Testis (tissue), 3 donors: ENCODE measurements around the gene PCDHB16. TPM values are rescaled to one million over a fixed set of nuclear protein-coding genes. Genes with fewer than 3 reads are reported as not detected.
"Not testable (repeated sequence)": the region's sequence is repeated elsewhere in the genome, so short reads cannot be mapped to it uniquely, and the experiment has no call there.

Experiments used
- DNase-seq: peaks from one replicate; pipeline ENCODE4 v3.0.0-alpha.2; 2019
- H3K27ac ChIP-seq, 2 donors: fragments of 200-600 bp; sonication (generic); one replicate each; pipeline ENCODE4 v1.5.1; 2019
- H3K27me3 ChIP-seq: fragments of 200-600 bp; sonication (generic); one replicate; pipeline ENCODE4 v1.5.1; 2019
- H3K36me3 ChIP-seq: fragments of 200-600 bp; sonication (generic); one replicate; pipeline ENCODE4 v1.5.1; 2017; ENCODE audit warnings: low read depth; ENCODE audit errors: missing control alignments
- H3K4me1 ChIP-seq: fragments of 200-600 bp; sonication (generic); one replicate; pipeline ENCODE4 v1.5.1; 2019
- H3K4me3 ChIP-seq, 2 donors: fragments of 200-600 bp; sonication (generic); one replicate each; pipeline ENCODE4 v1.5.1; 2017 to 2019
- H3K9me3 ChIP-seq: fragments of 200-600 bp; sonication (generic); one replicate; pipeline ENCODE4 v1.5.1; 2017
- POLR2A ChIP-seq: fragments of 450-650 bp; IDR thresholded peaks from one replicate; pipeline ENCODE4 v1.6.1; 2017; ENCODE audit warnings: antibody characterized with exemption, mild to moderate bottlenecking, moderate library complexity
- WGBS, 2 donors: methylation state at CpG; one replicate each; pipeline ENCODE4 v1.1.5; 2018; 5-methylcytosine and 5-hydroxymethylcytosine counted together
- intact Hi-C: fragments of 100-400 bp; cut with DNase I; formaldehyde crosslinking; loops from one replicate; pipeline ENCODE4 v1.15.1; 2023; ENCODE audit warnings: low total_unique reads
- polyA plus RNA-seq: library from polyadenylated mRNA; stranded (reverse); fragments of 350-450 nt; fragmentation: Illumina TruSeq; extraction: RNeasy Lipid Tissue Mini Kit (QIAGEN cat#74804); gene quantifications from one replicate; pipeline ENCODE4 v1.2.3, GENCODE V29; 2014; ENCODE audit warnings: low read depth, low replicate concordance; ENCODE audit not compliant: insufficient read depth
- total RNA-seq, 2 donors: library from RNA; depleted of rRNA; stranded (reverse); fragments of >200 nt; gene quantifications; one replicate each; pipeline ENCODE4 v1.2.3, GENCODE V29; 2016
- TF ChIP-seq, protein P1 (sequence below), 3 experiments: fragments of 450-650 bp in 2 of 3; fragments of 200-600 bp in 1 of 3; sonication (generic) in 1 of 3; IDR thresholded peaks; one replicate each; pipeline ENCODE4 v1.5.1; 2016 to 2019; ENCODE audit warnings: antibody characterized with exemption in 3 of 3, mild to moderate bottlenecking in 2 of 3, moderate library complexity in 1 of 3

PCDHB16 gene
- total and polyA plus RNA-seq, 3 donors from 2014 or later = 1.9 to 3.3 (median 2.6) TPM

GRCh38 chr5:141196363-141196762 lies 14.2 kb downstream of the PCDHB16 start:
- H3K27me3 ChIP-seq = no peaks in the 10 kb centered on the region
- no peaks in the 10 kb centered on the region for H3K9me3 ChIP-seq
- H3K4me3 ChIP-seq = no peak overlapping the region
- WGBS, 2 donors = 45 to 62% methylated on average over 3 of the region's 3 CpGs
- intact Hi-C loops = no loop called here
- no peak for DNase-seq
- H3K36me3 ChIP-seq = no peaks in the 10 kb centered on the region
- H3K4me1 ChIP-seq = no peaks in the 10 kb centered on the region
- no peak overlapping the region for H3K27ac ChIP-seq
- no peak for TF ChIP-seq POLR2A
- TF ChIP-seq, protein P1, sequence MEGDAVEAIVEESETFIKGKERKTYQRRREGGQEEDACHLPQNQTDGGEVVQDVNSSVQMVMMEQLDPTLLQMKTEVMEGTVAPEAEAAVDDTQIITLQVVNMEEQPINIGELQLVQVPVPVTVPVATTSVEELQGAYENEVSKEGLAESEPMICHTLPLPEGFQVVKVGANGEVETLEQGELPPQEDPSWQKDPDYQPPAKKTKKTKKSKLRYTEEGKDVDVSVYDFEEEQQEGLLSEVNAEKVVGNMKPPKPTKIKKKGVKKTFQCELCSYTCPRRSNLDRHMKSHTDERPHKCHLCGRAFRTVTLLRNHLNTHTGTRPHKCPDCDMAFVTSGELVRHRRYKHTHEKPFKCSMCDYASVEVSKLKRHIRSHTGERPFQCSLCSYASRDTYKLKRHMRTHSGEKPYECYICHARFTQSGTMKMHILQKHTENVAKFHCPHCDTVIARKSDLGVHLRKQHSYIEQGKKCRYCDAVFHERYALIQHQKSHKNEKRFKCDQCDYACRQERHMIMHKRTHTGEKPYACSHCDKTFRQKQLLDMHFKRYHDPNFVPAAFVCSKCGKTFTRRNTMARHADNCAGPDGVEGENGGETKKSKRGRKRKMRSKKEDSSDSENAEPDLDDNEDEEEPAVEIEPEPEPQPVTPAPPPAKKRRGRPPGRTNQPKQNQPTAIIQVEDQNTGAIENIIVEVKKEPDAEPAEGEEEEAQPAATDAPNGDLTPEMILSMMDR (IDR thresholded peaks at IDR 0.05) = no peak

DNA sequence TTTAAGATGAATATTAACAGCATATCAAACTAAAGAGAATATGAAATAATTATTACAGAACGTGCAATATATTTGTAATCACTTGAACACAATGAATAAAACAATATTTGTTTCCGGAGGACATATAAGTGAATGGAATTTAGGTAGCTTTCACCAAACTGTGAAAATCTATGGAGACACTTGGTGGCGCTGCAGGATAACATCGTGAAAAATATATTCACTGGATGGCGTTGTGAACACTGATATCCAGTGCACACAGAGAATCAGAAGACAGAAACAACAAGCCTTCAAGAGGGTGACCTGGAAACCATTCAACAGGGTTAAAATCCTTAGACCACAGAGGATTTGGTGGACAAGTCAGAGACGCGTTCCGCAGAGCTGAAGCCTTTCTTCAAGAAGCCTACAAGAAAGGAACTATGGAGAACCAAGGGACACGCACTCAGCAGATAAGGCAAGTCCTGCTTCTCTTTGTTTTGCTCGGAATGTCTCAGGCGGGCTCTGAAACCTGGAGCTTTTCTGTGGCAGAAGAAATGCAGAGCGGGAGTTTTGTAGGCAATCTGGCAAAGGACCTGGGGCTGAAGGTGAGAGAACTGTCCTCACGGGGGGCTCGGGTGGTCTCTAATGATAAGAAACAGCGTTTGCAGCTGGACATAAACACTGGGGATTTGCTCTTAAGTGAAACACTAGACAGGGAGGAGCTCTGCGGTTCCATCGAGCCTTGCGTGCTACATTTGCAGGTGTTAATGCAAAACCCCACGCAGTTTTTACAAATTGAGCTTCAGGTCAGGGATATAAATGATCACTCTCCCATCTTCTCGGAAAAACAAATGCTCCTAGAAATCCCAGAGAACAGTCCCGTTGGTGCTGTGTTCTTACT lies 17.4 kb downstream of the PCDHB16 start, which contains the start of gene PCDHB11:
TSS of gene PCDHB11 (plus strand) at position 269 of the 877 bp plus-strand sequence. CDS start at position 417, 148 bp downstream.
- no peak for DNase-seq
- Histone ChIP-seq H3K4me3 (no peak within 1 kb of the TSS), H3K36me3 (no peaks in the 10 kb centered on the region), H3K27me3 (no peaks in the 10 kb centered on the region), H3K4me1 (no peaks in the 10 kb centered on the region), H3K27ac (no peak within 1 kb of the TSS), H3K9me3 (no peaks in the 10 kb centered on the region)
- intact Hi-C loops = no loop called here
- 23 to 40% methylated on average over 20 to 21 of the region's 21 CpGs for whole genome bisulfite sequencing, 2 donors
- TF ChIP-seq, protein P1 (IDR thresholded peaks at IDR 0.05) = peak in 1 of 3 experiments; percentile 31
- TF ChIP-seq POLR2A = no peak

DNA sequence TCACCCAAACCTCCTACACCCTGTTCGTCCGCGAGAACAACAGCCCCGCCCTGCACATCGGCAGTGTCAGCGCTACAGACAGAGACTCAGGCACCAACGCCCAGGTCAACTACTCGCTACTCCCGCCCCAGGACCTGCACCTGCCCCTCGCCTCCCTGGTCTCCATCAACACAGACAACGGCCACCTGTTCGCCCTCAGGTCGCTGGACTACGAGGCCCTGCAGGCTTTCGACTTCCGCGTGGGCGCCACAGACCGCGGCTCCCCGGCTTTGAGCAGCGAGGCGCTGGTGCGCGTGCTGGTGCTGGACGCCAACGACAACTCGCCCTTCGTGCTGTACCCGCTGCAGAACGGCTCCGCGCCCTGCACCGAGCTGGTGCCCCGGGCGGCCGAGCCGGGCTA lies 18.9 kb downstream of the PCDHB16 start:
- WGBS, 2 donors = 20 to 25% methylated on average over 9 to 26 of the region's 38 CpGs
- intact Hi-C loops, H3K4me3 ChIP-seq, H3K36me3 ChIP-seq, H3K27me3 ChIP-seq, DNase-seq, H3K4me1 ChIP-seq, H3K27ac ChIP-seq, H3K9me3 ChIP-seq: not testable (repeated sequence)

DNA sequence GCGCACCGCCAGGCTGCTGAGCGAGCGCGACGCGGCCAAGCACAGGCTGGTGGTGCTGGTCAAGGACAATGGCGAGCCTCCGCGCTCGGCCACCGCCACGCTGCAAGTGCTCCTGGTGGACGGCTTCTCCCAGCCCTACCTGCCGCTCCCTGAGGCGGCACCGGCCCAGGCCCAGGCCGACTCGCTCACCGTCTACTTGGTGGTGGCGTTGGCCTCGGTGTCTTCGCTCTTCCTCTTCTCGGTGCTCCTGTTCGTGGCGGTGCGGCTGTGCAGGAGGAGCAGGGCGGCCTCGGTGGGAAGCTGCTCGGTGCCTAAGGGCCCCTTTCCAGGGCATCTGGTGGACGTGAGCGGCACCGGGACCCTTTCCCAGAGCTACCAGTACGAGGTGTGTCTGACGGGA lies 19.5 kb downstream of the PCDHB16 start:
- intact Hi-C loops, H3K36me3 ChIP-seq, DNase-seq, H3K27ac ChIP-seq, H3K9me3 ChIP-seq, H3K4me1 ChIP-seq, H3K27me3 ChIP-seq, H3K4me3 ChIP-seq: not testable (repeated sequence)
- WGBS, 2 donors = 15 to 18% methylated on average over 16 to 28 of the region's 35 CpGs

GRCh38 chr5:141208478-141208877 lies 26.3 kb downstream of the PCDHB16 start, which contains the start of gene PCDHB12:
Gene PCDHB12, plus strand, starts transcription at chr5:141208719. Its CDS starts 189 bp downstream, at chr5:141208908.
- WGBS, 2 donors = 12 to 17% methylated on average over 11 of the region's 11 CpGs
- H3K27me3 ChIP-seq = no peaks in the 10 kb centered on the region
- TF ChIP-seq, protein P1 (IDR thresholded peaks at IDR 0.05) = peak in 2 of 3 experiments; percentile 43 to 48
- TF ChIP-seq POLR2A = no peak
- intact Hi-C loops = no loop called here
- H3K4me1 ChIP-seq = no peaks in the 10 kb centered on the region
- no peaks in the 10 kb centered on the region for H3K9me3 ChIP-seq
- H3K36me3 ChIP-seq = no peaks in the 10 kb centered on the region
- H3K4me3 ChIP-seq = no peak within 1 kb of the TSS
- DNase-seq = peak; percentile 59
- H3K27ac ChIP-seq = no peak within 1 kb of the TSS

DNA sequence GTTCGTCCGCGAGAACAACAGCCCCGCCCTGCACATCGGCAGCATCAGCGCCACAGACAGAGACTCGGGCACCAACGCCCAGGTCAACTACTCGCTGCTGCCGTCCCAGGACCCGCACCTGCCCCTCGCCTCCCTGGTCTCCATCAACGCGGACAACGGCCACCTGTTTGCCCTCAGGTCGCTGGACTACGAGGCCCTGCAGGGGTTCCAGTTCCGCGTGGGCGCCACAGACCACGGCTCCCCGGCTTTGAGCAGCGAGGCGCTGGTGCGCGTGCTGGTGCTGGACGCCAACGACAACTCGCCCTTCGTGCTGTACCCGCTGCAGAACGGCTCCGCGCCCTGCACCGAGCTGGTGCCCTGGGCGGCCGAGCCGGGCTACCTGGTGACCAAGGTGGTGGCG lies 28.1 kb downstream of the PCDHB16 start:
- intact Hi-C loops, H3K27me3 ChIP-seq, DNase-seq, H3K9me3 ChIP-seq, H3K36me3 ChIP-seq, H3K4me3 ChIP-seq, H3K4me1 ChIP-seq, H3K27ac ChIP-seq: not testable (repeated sequence)
- WGBS, 2 donors = 30 to 54% methylated on average over 15 to 17 of the region's 39 CpGs

DNA sequence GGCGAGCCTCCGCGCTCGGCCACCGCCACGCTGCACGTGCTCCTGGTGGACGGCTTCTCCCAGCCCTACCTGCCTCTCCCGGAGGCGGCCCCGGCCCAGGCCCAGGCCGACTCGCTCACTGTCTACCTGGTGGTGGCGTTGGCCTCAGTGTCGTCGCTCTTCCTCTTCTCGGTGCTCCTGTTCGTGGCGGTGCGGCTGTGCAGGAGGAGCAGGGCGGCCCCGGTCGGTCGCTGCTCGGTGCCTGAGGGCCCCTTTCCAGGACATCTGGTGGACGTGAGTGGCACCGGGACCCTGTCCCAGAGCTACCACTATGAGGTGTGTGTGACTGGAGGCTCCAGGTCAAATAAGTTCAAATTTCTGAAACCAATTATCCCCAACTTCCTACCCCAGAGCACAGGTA lies 28.7 kb downstream of the PCDHB16 start:
- H3K27ac ChIP-seq, DNase-seq, H3K4me1 ChIP-seq, intact Hi-C loops, H3K36me3 ChIP-seq, H3K27me3 ChIP-seq, H3K9me3 ChIP-seq, H3K4me3 ChIP-seq: not testable (repeated sequence)
- WGBS, 2 donors = 17 to 26% methylated on average over 2 to 23 of the region's 27 CpGs
